MM.1S (cell line): ENCODE results near the gene NET1.
"Not testable (repeated sequence)": the region's sequence is repeated elsewhere in the genome, so short reads cannot be mapped to it uniquely, and the experiment has no call there.

Experiments
- DNase-seq: peaks from one replicate; pipeline ENCODE4 v3.0.0-alpha.2; 2015
- H2AFZ ChIP-seq: fragments of 300-600 bp; sonication (generic); 2 replicates; pipeline ENCODE4 v1.6.0; 2016; ENCODE audit warnings: antibody characterized with exemption, low read length
- H3F3A ChIP-seq: fragments of 300-600 bp; sonication (generic); 2 replicates; pipeline ENCODE4 v1.6.1; 2016; ENCODE audit warnings: mild to moderate bottlenecking, antibody characterized with exemption, low read length, moderate library complexity, mixed read lengths; ENCODE audit not compliant: insufficient read depth
- H3K27ac ChIP-seq: fragments of 300-600 bp; sonication (generic); 2 replicates; pipeline ENCODE4 v1.5.1; 2016; ENCODE audit warnings: mild to moderate bottlenecking, low read length
- H3K27me3 ChIP-seq: fragments of 300-600 bp; sonication (generic); replicated peaks from 2 replicates; pipeline ENCODE4 v1.6.0; 2016; ENCODE audit warnings: low read length; ENCODE audit not compliant: insufficient read depth
- H3K36me3 ChIP-seq: fragments of 300-600 bp; sonication (generic); replicated peaks from 2 replicates; pipeline ENCODE4 v1.6.1; 2016; ENCODE audit warnings: mild to moderate bottlenecking, low read length, mixed read lengths; ENCODE audit not compliant: insufficient read depth
- H3K4me1 ChIP-seq: fragments of 300-600 bp; sonication (generic); 2 replicates; pipeline ENCODE4 v1.6.1; 2016; ENCODE audit warnings: low read length, mixed read lengths
- H3K4me2 ChIP-seq: fragments of 300-600 bp; sonication (generic); 2 replicates; pipeline ENCODE4 v1.6.0; 2016; ENCODE audit warnings: low read depth, low read length
- H3K4me3 ChIP-seq: fragments of 300-600 bp; sonication (generic); 2 replicates; pipeline ENCODE4 v1.5.1; 2016; ENCODE audit warnings: low read length, mixed read lengths
- H3K79me2 ChIP-seq: fragments of 300-600 bp; sonication (generic); 2 replicates; pipeline ENCODE4 v1.6.1; 2016; ENCODE audit warnings: mixed run types, low read length, mixed read lengths
- H3K9ac ChIP-seq: fragments of 300-600 bp; sonication (generic); 2 replicates; pipeline ENCODE4 v1.6.1; 2016; ENCODE audit warnings: low read length, mixed read lengths
- H3K9me2 ChIP-seq: fragments of 300-600 bp; sonication (generic); replicated peaks from 2 replicates; pipeline ENCODE4 v1.6.1; 2016; ENCODE audit warnings: mild to moderate bottlenecking, low read length, mixed read lengths; ENCODE audit not compliant: insufficient read depth
- H3K9me3 ChIP-seq: fragments of 300-600 bp; sonication (generic); replicated peaks from 2 replicates; pipeline ENCODE4 v1.6.1; 2016; ENCODE audit warnings: mild to moderate bottlenecking, low read length, mixed read lengths; ENCODE audit not compliant: insufficient read depth
- H4K20me1 ChIP-seq: fragments of 300-600 bp; sonication (generic); 2 replicates; pipeline ENCODE4 v1.6.1; 2016; ENCODE audit warnings: mild to moderate bottlenecking, low read length, moderate library complexity, mixed read lengths; ENCODE audit not compliant: insufficient read depth
- EZH2 ChIP-seq: fragments of 300-600 bp; sonication (generic); optimal IDR thresholded peaks from 2 replicates; pipeline ENCODE3; 2017; ENCODE audit warnings: low read depth, mild to moderate bottlenecking, antibody characterized with exemption, low read length, mixed read lengths
- EZH2phosphoT487 ChIP-seq: fragments of 300-600 bp; sonication (generic); IDR thresholded peaks from 2 replicates; pipeline ENCODE4 v1.6.1; 2018; ENCODE audit warnings: antibody characterized with exemption, low read length
- TF ChIP-seq, protein P1 (sequence below): fragments of 300-600 bp; sonication (generic); IDR thresholded peaks from 2 replicates; pipeline ENCODE4 v1.5.1; 2016; ENCODE audit warnings: antibody characterized with exemption, low read length, mixed read lengths

NET1 gene

DNA sequence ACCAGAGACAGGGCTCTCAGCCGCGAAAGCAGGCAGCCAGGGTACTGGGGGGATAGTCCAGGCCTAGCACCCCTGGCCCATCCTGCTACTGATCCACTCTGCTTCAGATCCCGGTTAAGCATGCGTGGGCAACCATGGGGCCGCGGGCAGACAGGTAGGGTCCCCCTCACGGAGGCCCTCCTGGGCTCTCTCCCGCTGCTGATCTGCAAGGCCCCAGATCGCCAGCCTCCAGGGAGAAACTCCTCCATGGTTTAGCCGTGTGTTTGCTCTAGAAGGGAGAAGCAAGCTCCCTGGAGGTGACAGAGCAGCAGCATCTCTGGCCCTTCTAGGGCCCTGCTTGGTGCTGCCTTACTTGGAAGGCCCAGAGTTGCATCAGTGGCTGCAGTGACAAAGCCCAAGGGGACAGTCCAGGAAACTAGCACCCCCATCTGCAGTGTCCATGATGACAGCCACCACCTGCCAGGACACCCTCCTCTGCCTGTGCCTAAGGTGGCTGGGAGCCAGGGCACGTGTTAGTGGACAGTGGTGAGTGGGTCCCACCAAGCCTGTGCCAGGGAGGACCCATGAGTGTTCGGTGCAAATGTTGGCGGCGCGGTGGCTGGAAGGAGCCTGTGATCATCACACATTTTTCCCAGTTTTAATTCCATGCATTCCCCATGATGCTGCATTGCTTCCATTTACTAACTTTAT lies 57.9 kb downstream of the NET1 start:
- DNase-seq, result no peak
- Histone ChIP-seq H3K9ac (no peak overlapping the region), H3K4me3 (no peak overlapping the region), H3K9me3 (no peaks in the 10 kb centered on the region), H3K4me2 (no peak overlapping the region), H4K20me1 (no peaks in the 10 kb centered on the region), H3K27ac (no peak overlapping the region), H3K4me1 (no peaks in the 10 kb centered on the region), H3F3A (no peaks in the 10 kb centered on the region), H2AFZ (no peak overlapping the region), H3K27me3 (no peaks in the 10 kb centered on the region), H3K36me3 (no peaks in the 10 kb centered on the region), H3K79me2 (no peaks in the 10 kb centered on the region), H3K9me2 (no peaks in the 10 kb centered on the region)
- TF ChIP-seq EZH2 (no peak), EZH2phosphoT487 (no peak)
- TF ChIP-seq, protein P1, sequence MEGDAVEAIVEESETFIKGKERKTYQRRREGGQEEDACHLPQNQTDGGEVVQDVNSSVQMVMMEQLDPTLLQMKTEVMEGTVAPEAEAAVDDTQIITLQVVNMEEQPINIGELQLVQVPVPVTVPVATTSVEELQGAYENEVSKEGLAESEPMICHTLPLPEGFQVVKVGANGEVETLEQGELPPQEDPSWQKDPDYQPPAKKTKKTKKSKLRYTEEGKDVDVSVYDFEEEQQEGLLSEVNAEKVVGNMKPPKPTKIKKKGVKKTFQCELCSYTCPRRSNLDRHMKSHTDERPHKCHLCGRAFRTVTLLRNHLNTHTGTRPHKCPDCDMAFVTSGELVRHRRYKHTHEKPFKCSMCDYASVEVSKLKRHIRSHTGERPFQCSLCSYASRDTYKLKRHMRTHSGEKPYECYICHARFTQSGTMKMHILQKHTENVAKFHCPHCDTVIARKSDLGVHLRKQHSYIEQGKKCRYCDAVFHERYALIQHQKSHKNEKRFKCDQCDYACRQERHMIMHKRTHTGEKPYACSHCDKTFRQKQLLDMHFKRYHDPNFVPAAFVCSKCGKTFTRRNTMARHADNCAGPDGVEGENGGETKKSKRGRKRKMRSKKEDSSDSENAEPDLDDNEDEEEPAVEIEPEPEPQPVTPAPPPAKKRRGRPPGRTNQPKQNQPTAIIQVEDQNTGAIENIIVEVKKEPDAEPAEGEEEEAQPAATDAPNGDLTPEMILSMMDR, result no peak

DNA sequence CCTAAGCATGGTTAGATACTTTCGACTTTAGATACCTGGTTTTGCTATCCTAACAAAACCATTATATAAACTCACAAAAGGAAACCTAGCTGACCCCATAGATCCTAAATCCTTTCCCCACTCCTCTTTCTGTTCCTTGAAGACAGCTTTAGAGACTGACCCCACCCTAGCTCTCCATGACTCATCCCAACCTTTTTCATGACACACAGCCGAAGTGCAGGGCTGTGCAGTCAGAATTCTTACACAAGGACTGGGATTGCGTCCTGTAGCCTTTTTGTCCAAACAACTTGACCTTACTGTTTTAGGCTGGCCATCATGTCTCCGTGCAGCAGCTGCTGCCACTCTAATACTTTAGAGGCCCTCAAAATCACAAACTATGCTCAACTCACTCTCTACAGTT lies 62.3 kb downstream of the NET1 start:
- DNase-seq, H3K9me3 ChIP-seq, H3K27me3 ChIP-seq, H3K4me3 ChIP-seq, H3K79me2 ChIP-seq, H3F3A ChIP-seq, H3K4me2 ChIP-seq, H4K20me1 ChIP-seq, H3K9me2 ChIP-seq, H3K9ac ChIP-seq, H3K4me1 ChIP-seq, H3K27ac ChIP-seq, H2AFZ ChIP-seq, H3K36me3 ChIP-seq: not testable (repeated sequence)

DNA sequence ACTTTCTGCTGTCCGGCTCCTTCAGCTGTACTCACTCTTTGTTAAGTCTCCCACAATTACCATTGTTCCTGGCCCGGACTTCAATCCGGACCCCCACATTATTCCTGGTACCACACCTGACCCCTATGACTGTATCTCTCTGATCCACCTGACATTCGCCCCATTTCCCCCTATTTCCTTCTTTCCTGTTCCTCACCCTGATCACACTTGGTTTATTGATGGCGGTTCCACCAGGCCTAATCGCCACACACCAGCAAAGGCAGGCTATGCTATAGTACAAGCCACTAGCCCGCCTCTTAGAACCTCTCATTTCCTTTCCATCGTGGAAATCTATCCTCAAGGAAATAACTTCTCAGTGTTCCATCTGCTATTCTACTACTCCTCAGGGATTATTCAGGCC lies 62.7 kb downstream of the NET1 start:
- not testable (repeated sequence) for DNase-seq, H3K4me2 ChIP-seq, H3F3A ChIP-seq

GRCh38 chr10:5475974-5476807 lies 63.8 kb downstream of the NET1 start:
- not testable (repeated sequence) for DNase-seq, H3K27ac ChIP-seq, H3K79me2 ChIP-seq, H3K4me2 ChIP-seq, H3K36me3 ChIP-seq, H3K9me3 ChIP-seq, H3K27me3 ChIP-seq, H3K4me1 ChIP-seq, H3K9me2 ChIP-seq, H3K9ac ChIP-seq, H2AFZ ChIP-seq, H4K20me1 ChIP-seq, H3F3A ChIP-seq, H3K4me3 ChIP-seq

More for the DNA sequence above, 62.7 kb downstream of the NET1 start:
- not testable (repeated sequence) for H3K9me2 ChIP-seq, H3K9ac ChIP-seq, H3K79me2 ChIP-seq, H3K27me3 ChIP-seq, H3K4me1 ChIP-seq, H3K27ac ChIP-seq, H3K9me3 ChIP-seq, H2AFZ ChIP-seq, H3K36me3 ChIP-seq, H3K4me3 ChIP-seq, H4K20me1 ChIP-seq
